ENCODE results near the gene TMEM150C.

Gene TMEM150C

GRCh38 chr4:82519072-82519471 lies 42.7 kb downstream of the TMEM150C start:
- Histone ChIP-seq H3K36me3 (ENCODE audit: control insufficient read depth, insufficient read depth, low read length) (no peaks in the 10 kb centered on the region), H3K4me1 (ENCODE audit: control insufficient read depth, insufficient read depth, low read length, poor library complexity, severe bottlenecking) (no peaks in the 10 kb centered on the region), H3K4me3 (ENCODE audit: extremely low read depth, insufficient read depth, low read length, poor library complexity, severe bottlenecking) (no peak overlapping the region), H3K9me3 (ENCODE audit: control insufficient read depth, low read length) (no peaks in the 10 kb centered on the region), H3K27ac (ENCODE audit: low read depth, low read length, severe bottlenecking) (no peak overlapping the region)
- 74 to 100% methylated on average over 2 to 3 of the region's 3 CpGs for WGBS, 2 experiments (ENCODE audit: insufficient coverage in 2 of 2)

GRCh38 chr4:82517043-82517442 lies 44.7 kb downstream of the TMEM150C start:
- H3K27ac ChIP-seq (ENCODE audit: low read depth, low read length, severe bottlenecking): no peak overlapping the region
- H3K4me1 ChIP-seq (ENCODE audit: control insufficient read depth, insufficient read depth, low read length, poor library complexity, severe bottlenecking): no peaks in the 10 kb centered on the region
- H3K4me3 ChIP-seq (ENCODE audit: extremely low read depth, insufficient read depth, low read length, poor library complexity, severe bottlenecking): no peak overlapping the region
- H3K36me3 ChIP-seq (ENCODE audit: control insufficient read depth, insufficient read depth, low read length): no peaks in the 10 kb centered on the region
- no peaks in the 10 kb centered on the region for H3K9me3 ChIP-seq (ENCODE audit: control insufficient read depth, low read length)
- WGBS, 2 experiments (ENCODE audit: insufficient coverage in 2 of 2): 67 to 86% methylated on average over 2 of the region's 2 CpGs

- H3K36me3 ChIP-seq (ENCODE audit: control insufficient read depth, insufficient read depth, low read length): no peaks in the 10 kb centered on the region
- WGBS, 2 experiments (ENCODE audit: insufficient coverage in 2 of 2): 91 to 96% methylated on average over 1 to 3 of the region's 3 CpGs
These were observed 46.1 kb downstream of the TMEM150C start for GRCh38 chr4:82515705-82516104.

GRCh38 chr4:82513382-82513781 lies 48.4 kb downstream of the TMEM150C start:
- H3K27ac ChIP-seq (ENCODE audit: low read depth, low read length, severe bottlenecking): no peak overlapping the region
- WGBS, 2 experiments (ENCODE audit: insufficient coverage in 2 of 2): no CpG with 5 or more reads among the region's 2 CpGs
- H3K36me3 ChIP-seq (ENCODE audit: control insufficient read depth, insufficient read depth, low read length): no peaks in the 10 kb centered on the region
- no peaks in the 10 kb centered on the region for H3K4me1 ChIP-seq (ENCODE audit: control insufficient read depth, insufficient read depth, low read length, poor library complexity, severe bottlenecking)
- no peaks in the 10 kb centered on the region for H3K9me3 ChIP-seq (ENCODE audit: control insufficient read depth, low read length)
- no peak overlapping the region for H3K4me3 ChIP-seq (ENCODE audit: extremely low read depth, insufficient read depth, low read length, poor library complexity, severe bottlenecking)

More at GRCh38 chr4:82515705-82516104, 46.1 kb downstream of the TMEM150C start:
- no peak overlapping the region for H3K27ac ChIP-seq (ENCODE audit: low read depth, low read length, severe bottlenecking)
- no peaks in the 10 kb centered on the region for H3K4me1 ChIP-seq (ENCODE audit: control insufficient read depth, insufficient read depth, low read length, poor library complexity, severe bottlenecking)
- H3K4me3 ChIP-seq (ENCODE audit: extremely low read depth, insufficient read depth, low read length, poor library complexity, severe bottlenecking): no peak overlapping the region
- H3K9me3 ChIP-seq (ENCODE audit: control insufficient read depth, low read length): no peaks in the 10 kb centered on the region

GRCh38 chr4:82510216-82510615 lies 51.6 kb downstream of the TMEM150C start:
- H3K36me3 ChIP-seq (ENCODE audit: control insufficient read depth, insufficient read depth, low read length): no peaks in the 10 kb centered on the region
- no peak overlapping the region for H3K27ac ChIP-seq (ENCODE audit: low read depth, low read length, severe bottlenecking)
- no CpG with 5 or more reads among the region's 3 CpGs for WGBS, 2 experiments (ENCODE audit: insufficient coverage in 2 of 2)
- no peak overlapping the region for H3K4me3 ChIP-seq (ENCODE audit: extremely low read depth, insufficient read depth, low read length, poor library complexity, severe bottlenecking)
- no peaks in the 10 kb centered on the region for H3K4me1 ChIP-seq (ENCODE audit: control insufficient read depth, insufficient read depth, low read length, poor library complexity, severe bottlenecking)
- no peaks in the 10 kb centered on the region for H3K9me3 ChIP-seq (ENCODE audit: control insufficient read depth, low read length)

GRCh38 chr4:82508806-82509428 lies 52.9 kb downstream of the TMEM150C start:
- WGBS, 2 experiments (ENCODE audit: insufficient coverage in 2 of 2): 69% methylated on average over 2 of the region's 5 CpGs; no CpG with 5 or more reads in 1 of the 2 experiments
- H3K9me3 ChIP-seq (ENCODE audit: control insufficient read depth, low read length): no peaks in the 10 kb centered on the region
- no peaks in the 10 kb centered on the region for H3K4me1 ChIP-seq (ENCODE audit: control insufficient read depth, insufficient read depth, low read length, poor library complexity, severe bottlenecking)
- no peak overlapping the region for H3K27ac ChIP-seq (ENCODE audit: low read depth, low read length, severe bottlenecking)
- no peak overlapping the region for H3K4me3 ChIP-seq (ENCODE audit: extremely low read depth, insufficient read depth, low read length, poor library complexity, severe bottlenecking)
- no peaks in the 10 kb centered on the region for H3K36me3 ChIP-seq (ENCODE audit: control insufficient read depth, insufficient read depth, low read length)

GRCh38 chr4:82508011-82508410 lies 53.8 kb downstream of the TMEM150C start:
- H3K4me3 ChIP-seq (ENCODE audit: extremely low read depth, insufficient read depth, low read length, poor library complexity, severe bottlenecking): no peak overlapping the region
- no peak overlapping the region for H3K27ac ChIP-seq (ENCODE audit: low read depth, low read length, severe bottlenecking)
- no peaks in the 10 kb centered on the region for H3K9me3 ChIP-seq (ENCODE audit: control insufficient read depth, low read length)
- no peaks in the 10 kb centered on the region for H3K4me1 ChIP-seq (ENCODE audit: control insufficient read depth, insufficient read depth, low read length, poor library complexity, severe bottlenecking)
- H3K36me3 ChIP-seq (ENCODE audit: control insufficient read depth, insufficient read depth, low read length): no peaks in the 10 kb centered on the region

GRCh38 chr4:82501154-82501442 lies 60.7 kb downstream of the TMEM150C start:
- no peak overlapping the region for H3K27ac ChIP-seq (ENCODE audit: low read depth, low read length, severe bottlenecking)
- 56 to 67% methylated on average over 1 of the region's 2 CpGs for WGBS, 2 experiments (ENCODE audit: insufficient coverage in 2 of 2)

GRCh38 chr4:82500435-82501153 lies 61.2 kb downstream of the TMEM150C start:
- no peaks in the 10 kb centered on the region for H3K9me3 ChIP-seq (ENCODE audit: control insufficient read depth, low read length)
- H3K27ac ChIP-seq (ENCODE audit: low read depth, low read length, severe bottlenecking): no peak overlapping the region
- 39% methylated on average over 4 of the region's 5 CpGs for WGBS, 2 experiments (ENCODE audit: insufficient coverage in 2 of 2)
- H3K4me1 ChIP-seq (ENCODE audit: control insufficient read depth, insufficient read depth, low read length, poor library complexity, severe bottlenecking): no peaks in the 10 kb centered on the region
- H3K36me3 ChIP-seq (ENCODE audit: control insufficient read depth, insufficient read depth, low read length): no peaks in the 10 kb centered on the region
- H3K4me3 ChIP-seq (ENCODE audit: extremely low read depth, insufficient read depth, low read length, poor library complexity, severe bottlenecking): no peak overlapping the region

More at GRCh38 chr4:82501154-82501442, 60.7 kb downstream of the TMEM150C start:
- Histone ChIP-seq H3K4me3 (ENCODE audit: extremely low read depth, insufficient read depth, low read length, poor library complexity, severe bottlenecking) (no peak overlapping the region), H3K4me1 (ENCODE audit: control insufficient read depth, insufficient read depth, low read length, poor library complexity, severe bottlenecking) (no peaks in the 10 kb centered on the region), H3K36me3 (ENCODE audit: control insufficient read depth, insufficient read depth, low read length) (no peaks in the 10 kb centered on the region), H3K9me3 (ENCODE audit: control insufficient read depth, low read length) (no peaks in the 10 kb centered on the region)

- H3K36me3 ChIP-seq (ENCODE audit: control insufficient read depth, insufficient read depth, low read length): no peaks in the 10 kb centered on the region
- H3K9me3 ChIP-seq (ENCODE audit: control insufficient read depth, low read length): no peaks in the 10 kb centered on the region
- H3K4me1 ChIP-seq (ENCODE audit: control insufficient read depth, insufficient read depth, low read length, poor library complexity, severe bottlenecking): no peaks in the 10 kb centered on the region
- H3K27ac ChIP-seq (ENCODE audit: low read depth, low read length, severe bottlenecking): no peak overlapping the region
- no peak overlapping the region for H3K4me3 ChIP-seq (ENCODE audit: extremely low read depth, insufficient read depth, low read length, poor library complexity, severe bottlenecking)
- no CpG with 5 or more reads among the region's 6 CpGs for WGBS, 2 experiments (ENCODE audit: insufficient coverage in 2 of 2)
These were observed 61.9 kb downstream of the TMEM150C start for GRCh38 chr4:82499738-82500434.

- H3K9me3 ChIP-seq (ENCODE audit: control insufficient read depth, low read length): no peaks in the 10 kb centered on the region
- H3K4me3 ChIP-seq (ENCODE audit: extremely low read depth, insufficient read depth, low read length, poor library complexity, severe bottlenecking): no peak overlapping the region
- no peak overlapping the region for H3K27ac ChIP-seq (ENCODE audit: low read depth, low read length, severe bottlenecking)
- H3K36me3 ChIP-seq (ENCODE audit: control insufficient read depth, insufficient read depth, low read length): no peaks in the 10 kb centered on the region
- no peaks in the 10 kb centered on the region for H3K4me1 ChIP-seq (ENCODE audit: control insufficient read depth, insufficient read depth, low read length, poor library complexity, severe bottlenecking)
- WGBS, 2 experiments (ENCODE audit: insufficient coverage in 2 of 2): 88 to 94% methylated on average over 2 of the region's 2 CpGs
These were observed 65.4 kb downstream of the TMEM150C start for GRCh38 chr4:82496349-82496748.

Data from mesodermal cell (in vitro differentiated cells).